ENCODE measurements around the gene HIP1. TPM values are rescaled to one million over a fixed set of nuclear protein-coding genes. Genes with fewer than 3 reads are reported as not detected.
A peak's percentile ranks its signal among the peaks of the same experiment; 100 is the strongest.
"Not testable (repeated sequence)": the region's sequence is repeated elsewhere in the genome, so short reads cannot be mapped to it uniquely, and the experiment has no call there.

HIP1 gene
- total RNA-seq, 4 donors from 2014 or later: 15.8 to 33.2 (median 22.8) TPM

DNA sequence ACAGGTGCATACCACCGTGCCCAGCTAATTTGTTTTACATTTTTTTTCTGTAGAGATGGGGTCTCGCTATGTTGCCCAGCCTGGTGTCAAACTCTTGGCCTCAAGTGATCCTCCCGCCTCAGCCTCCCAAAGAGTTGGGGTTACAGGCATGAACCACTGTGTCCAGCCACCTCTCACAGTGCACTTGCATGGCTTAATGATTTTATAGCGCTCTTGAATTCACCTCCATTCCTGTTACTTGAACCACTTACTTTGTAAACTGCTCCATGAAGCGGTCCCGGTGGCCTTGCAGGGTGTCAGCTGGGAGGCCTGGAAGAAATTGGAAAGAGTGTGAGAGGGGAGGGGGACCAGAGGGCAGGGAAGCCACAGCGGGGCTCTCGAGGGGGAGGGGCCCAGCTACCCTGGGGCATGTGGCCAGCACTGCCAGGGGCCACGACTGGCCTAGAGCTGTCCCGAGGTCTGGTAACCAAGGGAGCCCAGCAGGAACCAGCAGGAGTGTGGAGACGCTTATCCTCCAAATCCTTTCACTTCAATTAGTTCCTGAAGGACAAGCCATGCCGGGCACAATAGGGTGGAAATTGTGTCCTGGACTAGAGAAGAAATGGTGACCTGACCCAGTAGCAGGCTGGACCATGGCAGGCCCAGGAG, 170.7 kb downstream of the HIP1 start:
- DNase-seq (ENCODE audit: extremely low spot score): no peak
- Histone ChIP-seq H3K4me3 (no peak overlapping the region), H3K36me3 (peaks cover 13 to 85% (median 58%) of the 10 kb centered on the region in 4 donors), H3K27ac (replicated peaks in 1 of 4) (no peak overlapping the region), H3K4me1 (peaks cover 4 to 15% (median 7%) of the 10 kb centered on the region in 4 donors), H3K27me3 (no peaks in the 10 kb centered on the region), H3K9me3 (no peaks in the 10 kb centered on the region)
- TF ChIP-seq POLR2AphosphoS5 (IDR thresholded peaks at IDR 0.05) (no peak), POLR2A (IDR thresholded peaks at IDR 0.05; ENCODE audit: low read depth) (no peak), EP300 (IDR thresholded peaks at IDR 0.05) (no peak)
- TF ChIP-seq, protein P1, sequence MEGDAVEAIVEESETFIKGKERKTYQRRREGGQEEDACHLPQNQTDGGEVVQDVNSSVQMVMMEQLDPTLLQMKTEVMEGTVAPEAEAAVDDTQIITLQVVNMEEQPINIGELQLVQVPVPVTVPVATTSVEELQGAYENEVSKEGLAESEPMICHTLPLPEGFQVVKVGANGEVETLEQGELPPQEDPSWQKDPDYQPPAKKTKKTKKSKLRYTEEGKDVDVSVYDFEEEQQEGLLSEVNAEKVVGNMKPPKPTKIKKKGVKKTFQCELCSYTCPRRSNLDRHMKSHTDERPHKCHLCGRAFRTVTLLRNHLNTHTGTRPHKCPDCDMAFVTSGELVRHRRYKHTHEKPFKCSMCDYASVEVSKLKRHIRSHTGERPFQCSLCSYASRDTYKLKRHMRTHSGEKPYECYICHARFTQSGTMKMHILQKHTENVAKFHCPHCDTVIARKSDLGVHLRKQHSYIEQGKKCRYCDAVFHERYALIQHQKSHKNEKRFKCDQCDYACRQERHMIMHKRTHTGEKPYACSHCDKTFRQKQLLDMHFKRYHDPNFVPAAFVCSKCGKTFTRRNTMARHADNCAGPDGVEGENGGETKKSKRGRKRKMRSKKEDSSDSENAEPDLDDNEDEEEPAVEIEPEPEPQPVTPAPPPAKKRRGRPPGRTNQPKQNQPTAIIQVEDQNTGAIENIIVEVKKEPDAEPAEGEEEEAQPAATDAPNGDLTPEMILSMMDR (IDR thresholded peaks at IDR 0.05): no peak
- intact Hi-C loops (cut with DNase I): no loop called here
- WGBS: 93% methylated on average over 12 of the region's 12 CpGs

DNA sequence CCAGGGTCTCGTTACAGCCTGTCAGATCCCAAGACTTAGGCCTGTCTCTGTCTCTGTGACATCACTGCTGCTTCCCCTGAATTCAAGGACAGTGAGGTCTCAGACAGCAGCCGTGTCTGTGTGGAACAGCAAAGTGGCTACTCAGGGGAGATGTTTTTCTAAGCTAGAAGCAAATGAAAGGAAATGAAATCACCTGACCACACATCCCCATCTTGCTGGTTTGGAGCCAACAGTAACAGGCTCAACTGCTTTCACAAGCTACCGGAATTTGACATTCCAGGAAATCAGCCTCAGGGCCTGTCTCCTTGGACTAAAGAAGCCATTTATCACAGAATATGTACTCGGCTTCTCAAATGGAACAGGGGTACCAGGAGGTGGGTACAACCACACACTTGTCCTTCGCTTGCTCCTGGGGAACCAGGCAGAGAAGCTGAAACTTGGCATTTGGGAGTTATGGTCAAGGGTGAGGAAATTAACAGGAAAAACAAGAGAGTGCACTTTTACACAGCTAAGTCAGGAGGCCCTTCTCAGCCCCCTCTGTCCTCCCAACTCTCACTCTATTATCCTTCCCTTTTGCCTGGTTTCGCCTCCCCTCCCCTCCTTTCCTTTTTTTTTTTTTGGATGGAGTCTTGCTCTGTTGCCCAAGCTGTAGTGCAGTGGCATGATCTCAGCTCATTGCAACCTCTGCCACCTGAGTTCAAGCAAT, 173.5 kb downstream of the HIP1 start:
- H3K4me1 ChIP-seq: peaks cover 4 to 15% (median 7%) of the 10 kb centered on the region in 4 donors
- 56% methylated on average over 6 of the region's 6 CpGs for WGBS
- no peaks in the 10 kb centered on the region for H3K9me3 ChIP-seq
- H3K4me3 ChIP-seq: no peak overlapping the region
- no peaks in the 10 kb centered on the region for H3K27me3 ChIP-seq
- peak overlapping the region in 3 of 4 donors; percentile 40 to 70 (median 55) for H3K27ac ChIP-seq (replicated peaks in 1 of 4)
- TF ChIP-seq POLR2A (IDR thresholded peaks at IDR 0.05; ENCODE audit: low read depth): no peak
- TF ChIP-seq POLR2AphosphoS5 (IDR thresholded peaks at IDR 0.05): peak; percentile 43 to 55
- TF ChIP-seq, protein P1 (IDR thresholded peaks at IDR 0.05): no peak
- H3K36me3 ChIP-seq: peaks cover 28 to 86% (median 61%) of the 10 kb centered on the region in 4 donors
- DNase-seq (ENCODE audit: extremely low spot score): no peak
- intact Hi-C loops (cut with DNase I): no loop called here

DNA sequence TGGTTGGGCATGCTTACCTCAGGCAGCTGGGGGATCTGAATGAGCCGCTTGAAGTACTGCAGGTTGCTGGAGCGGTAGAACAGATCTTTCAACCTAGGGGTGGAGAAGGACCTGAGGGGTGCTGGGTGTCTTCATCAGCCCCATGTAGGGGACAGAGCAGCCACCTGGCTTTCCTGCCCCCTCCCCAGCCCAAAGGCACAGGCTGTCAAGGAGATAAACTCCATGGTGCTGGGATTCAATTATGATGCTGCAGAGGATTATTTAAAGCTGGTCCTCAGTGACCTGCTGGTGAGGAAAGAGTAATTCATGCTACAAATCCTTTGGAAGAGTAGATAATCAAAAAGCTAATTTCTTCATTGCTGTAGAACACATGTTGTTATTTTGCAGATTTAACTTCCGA, 175.6 kb downstream of the HIP1 start:
- Histone ChIP-seq H3K9me3 (no peaks in the 10 kb centered on the region), H3K36me3 (peaks cover 35 to 88% (median 69%) of the 10 kb centered on the region in 4 donors), H3K4me1 (peaks cover 4 to 15% (median 7%) of the 10 kb centered on the region in 4 donors), H3K27ac (replicated peaks in 1 of 4) (no peak overlapping the region), H3K4me3 (no peak overlapping the region), H3K27me3 (no peaks in the 10 kb centered on the region)
- intact Hi-C loops (cut with DNase I): no loop called here
- TF ChIP-seq POLR2AphosphoS5 (IDR thresholded peaks at IDR 0.05): no peak
- 93% methylated on average over 3 of the region's 3 CpGs for WGBS
- DNase-seq (ENCODE audit: extremely low spot score): no peak

DNA sequence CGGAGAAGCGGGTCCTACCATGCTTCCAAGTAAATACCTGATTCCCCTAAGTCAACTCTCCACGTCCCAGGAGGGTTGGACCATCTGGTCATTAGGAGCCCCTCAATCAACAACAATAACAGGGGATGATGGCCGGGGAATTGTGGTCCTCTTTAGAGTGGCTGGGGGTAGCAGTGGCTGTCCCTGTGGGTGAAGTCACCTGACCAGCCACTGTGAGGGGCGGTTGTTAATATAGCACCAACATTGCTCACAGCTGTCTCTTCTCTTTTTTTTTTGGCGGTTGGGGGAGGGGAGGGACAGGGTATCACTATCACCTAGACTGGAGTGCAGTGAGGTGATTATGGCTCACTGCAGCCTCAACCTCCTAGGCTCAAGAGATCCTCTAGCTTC, 178.8 kb downstream of the HIP1 start:
- TF ChIP-seq POLR2A (IDR thresholded peaks at IDR 0.05; ENCODE audit: low read depth) (no peak), EP300 (IDR thresholded peaks at IDR 0.05) (no peak), POLR2AphosphoS5 (IDR thresholded peaks at IDR 0.05) (no peak)
- TF ChIP-seq, protein P1 (IDR thresholded peaks at IDR 0.05): no peak
- Histone ChIP-seq H3K9me3 (no peaks in the 10 kb centered on the region), H3K4me3 (no peak overlapping the region), H3K36me3 (peaks cover 56 to 95% (median 78%) of the 10 kb centered on the region in 4 donors), H3K27me3 (no peaks in the 10 kb centered on the region), H3K27ac (replicated peaks in 1 of 4) (no peak overlapping the region), H3K4me1 (peaks cover 0 to 4% (median 2%) of the 10 kb centered on the region in 4 donors)
- 82% methylated on average over 4 of the region's 6 CpGs for WGBS
- DNase-seq (ENCODE audit: extremely low spot score): no peak
- intact Hi-C loops (cut with DNase I): no loop called here

DNA sequence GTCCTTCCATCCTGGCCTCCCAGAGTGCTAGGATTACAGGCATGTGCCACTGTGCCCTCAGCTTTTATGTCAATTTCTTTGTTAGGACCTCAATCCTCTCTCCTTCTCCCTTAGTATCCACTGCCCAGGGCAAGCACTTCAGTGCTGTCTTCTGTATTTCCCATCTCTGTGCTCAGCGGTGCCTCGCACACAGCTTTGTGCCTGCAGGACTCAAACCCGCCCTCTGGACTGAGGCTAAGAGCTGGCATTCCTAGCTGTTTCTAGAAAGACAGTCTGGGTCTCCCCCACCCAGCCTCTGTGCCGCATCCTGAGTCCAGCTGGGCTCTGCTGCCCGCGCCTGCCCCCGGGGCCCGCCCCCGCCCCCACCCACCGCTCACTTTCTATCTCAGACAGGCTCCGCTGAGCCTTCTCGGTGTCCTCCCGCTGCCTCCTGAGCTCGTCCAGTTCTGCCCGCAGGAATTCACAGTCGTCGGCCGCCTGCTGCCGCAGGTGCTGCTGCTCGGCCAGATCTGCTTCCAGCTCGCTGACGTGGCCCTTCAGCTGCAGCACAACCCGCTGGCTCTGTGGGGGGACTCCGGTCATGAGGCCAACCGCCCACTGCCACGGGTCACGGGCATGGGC, 179.3 kb downstream of the HIP1 start:
- intact Hi-C loops (cut with DNase I): no loop called here
- Histone ChIP-seq H3K36me3 (peaks cover 61 to 96% (median 83%) of the 10 kb centered on the region in 4 donors), H3K4me3 (no peak overlapping the region), H3K27me3 (no peaks in the 10 kb centered on the region), H3K9me3 (no peaks in the 10 kb centered on the region), H3K4me1 (no peaks in the 10 kb centered on the region), H3K27ac (replicated peaks in 1 of 4) (no peak overlapping the region)
- WGBS: 91% methylated on average over 10 of the region's 27 CpGs
- TF ChIP-seq, protein P1 (IDR thresholded peaks at IDR 0.05): no peak
- TF ChIP-seq EP300 (IDR thresholded peaks at IDR 0.05) (no peak), POLR2A (IDR thresholded peaks at IDR 0.05; ENCODE audit: low read depth) (no peak), POLR2AphosphoS5 (IDR thresholded peaks at IDR 0.05) (no peak)
- no peak for DNase-seq (ENCODE audit: extremely low spot score)

DNA sequence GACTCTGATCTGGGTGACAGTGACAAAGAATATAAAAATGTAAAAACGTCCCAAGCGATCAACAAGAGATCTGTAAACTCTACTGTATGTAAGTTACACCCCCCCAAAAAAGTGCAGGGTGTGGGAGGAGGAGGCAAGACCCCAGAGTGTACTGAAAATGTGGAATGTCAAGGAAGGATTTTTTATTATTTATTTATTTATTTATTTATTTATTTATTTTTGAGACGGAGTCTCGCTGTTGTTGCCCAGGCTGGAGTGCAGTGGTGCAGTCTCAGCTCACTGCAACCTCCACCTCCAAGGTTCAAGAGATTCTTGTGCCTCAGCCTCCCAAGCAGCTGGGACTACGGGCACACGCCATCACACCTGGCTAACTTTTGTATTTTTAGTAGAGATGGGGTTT, 181.9 kb downstream of the HIP1 start:
- intact Hi-C loops (cut with DNase I); H3K27me3 ChIP-seq; DNase-seq (ENCODE audit: extremely low spot score); H3K4me3 ChIP-seq; H3K27ac ChIP-seq (replicated peaks in 1 of 4); H3K9me3 ChIP-seq; H3K4me1 ChIP-seq: not testable (repeated sequence)
- WGBS: 92% methylated on average over 6 of the region's 6 CpGs
- peaks cover 74 to 100% (median 89%) of the 10 kb centered on the region in 4 donors for H3K36me3 ChIP-seq

All from esophagus muscularis mucosa (tissue), 4 donors.